Activated effector memory CD4-positive, alpha-beta T cell treated with Interleukin-2 at 50 U/mL for 16 hours (primary cell): ENCODE data around the gene ERVW-1.
"Not testable (repeated sequence)": the region's sequence is repeated elsewhere in the genome, so short reads cannot be mapped to it uniquely, and the experiment has no call there.

Experiments used
- DNase-seq: peaks from one replicate; pipeline ENCODE4 v3.0.0-alpha.2; 2020

Gene ERVW-1

GRCh38 chr7:92466682-92467081, 11.1 kb downstream of the ERVW-1 start:
- DNase-seq = no peak

- DNase-seq = no peak
Observed at GRCh38 chr7:92464515-92464914, 13.2 kb downstream of the ERVW-1 start.

DNA sequence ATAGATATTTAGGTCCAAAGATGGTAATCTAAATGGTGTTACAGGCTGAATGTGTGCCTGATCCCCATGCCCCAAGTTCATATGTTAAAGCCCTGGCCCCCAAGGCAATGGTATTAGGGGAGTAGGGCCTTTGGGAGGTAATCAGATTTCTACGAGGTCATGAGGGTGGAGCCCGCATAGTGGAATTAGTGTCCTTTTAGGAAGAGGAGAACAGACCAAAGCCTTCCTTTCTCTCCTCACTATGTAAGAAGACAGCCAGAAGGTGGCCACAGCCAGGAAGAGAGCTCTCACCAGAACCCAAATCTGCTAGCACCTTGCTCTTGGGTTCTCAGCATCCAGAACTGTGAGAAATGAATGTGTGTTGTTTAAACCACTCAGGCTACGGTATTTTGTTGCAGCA, 15.2 kb downstream of the ERVW-1 start:
- DNase-seq = no peak

DNA sequence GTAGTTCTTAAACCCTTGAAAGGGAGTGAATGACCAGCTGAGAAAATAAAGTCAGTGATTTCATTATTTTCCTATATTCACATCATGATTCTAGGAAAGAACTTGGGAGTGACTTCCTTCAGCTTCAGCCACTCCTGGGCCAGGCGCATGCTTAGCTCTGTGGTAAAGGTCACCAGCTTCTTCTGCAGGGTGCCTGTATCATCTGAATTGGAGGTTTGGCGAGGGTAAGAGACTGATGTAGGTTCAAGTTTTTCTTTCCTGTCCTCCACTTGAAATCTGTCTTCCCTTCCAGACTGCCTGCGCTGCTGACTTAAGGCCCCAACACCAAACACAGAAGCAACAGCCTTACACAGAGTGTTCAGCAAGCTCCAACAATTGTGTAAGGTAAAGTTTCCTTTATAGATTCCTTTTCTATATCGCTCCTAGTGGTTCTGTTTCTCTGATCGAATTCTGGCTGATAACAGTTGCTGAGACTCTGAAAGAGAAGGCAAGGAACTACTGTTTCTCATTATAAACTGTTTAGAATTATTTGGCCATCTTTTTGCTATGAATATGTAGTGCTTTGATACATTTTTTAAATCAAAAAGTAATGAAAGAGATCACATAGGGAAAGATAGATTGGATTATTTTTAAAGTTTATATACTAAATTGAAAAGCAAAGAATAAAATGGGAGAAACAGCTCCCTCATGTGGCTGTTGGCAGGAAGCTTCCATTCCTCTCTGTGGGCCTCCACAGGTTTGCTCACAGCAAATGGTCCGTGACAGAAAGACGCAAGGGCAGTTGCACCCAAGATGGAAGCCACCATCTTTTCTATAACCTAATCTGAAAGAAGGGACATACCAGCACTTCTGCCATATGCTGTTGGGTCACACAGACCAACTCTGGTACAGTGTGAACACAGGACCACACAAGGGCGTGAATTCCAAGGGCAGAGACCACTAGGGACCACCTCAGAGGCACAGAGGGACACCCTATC, 16.4 kb downstream of the ERVW-1 start:
- DNase-seq = peak; percentile 0

GRCh38 chr7:92460510-92460909, 17.2 kb downstream of the ERVW-1 start:
- DNase-seq = no peak

GRCh38 chr7:92460109-92460508, 17.6 kb downstream of the ERVW-1 start:
- no peak for DNase-seq

DNA sequence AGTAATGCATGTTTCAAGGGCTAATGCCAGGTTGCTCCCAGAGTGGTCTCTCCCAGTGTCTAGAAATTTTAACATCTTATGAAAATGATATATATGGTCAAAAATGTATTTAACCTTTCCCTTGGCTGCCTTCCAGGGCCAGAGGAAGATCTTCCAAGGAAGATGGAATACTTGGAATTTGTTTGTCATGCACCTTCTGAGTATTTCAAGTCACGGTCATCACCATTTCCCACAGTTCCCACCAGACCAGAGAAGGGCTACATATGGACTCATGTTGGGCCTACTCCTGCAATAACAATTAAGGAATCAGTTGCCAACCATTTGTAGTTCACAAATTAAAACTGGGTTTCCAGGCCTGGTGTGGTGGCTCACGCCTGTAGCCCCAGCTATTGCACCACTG, 21.5 kb downstream of the ERVW-1 start:
- DNase-seq = no peak

DNA sequence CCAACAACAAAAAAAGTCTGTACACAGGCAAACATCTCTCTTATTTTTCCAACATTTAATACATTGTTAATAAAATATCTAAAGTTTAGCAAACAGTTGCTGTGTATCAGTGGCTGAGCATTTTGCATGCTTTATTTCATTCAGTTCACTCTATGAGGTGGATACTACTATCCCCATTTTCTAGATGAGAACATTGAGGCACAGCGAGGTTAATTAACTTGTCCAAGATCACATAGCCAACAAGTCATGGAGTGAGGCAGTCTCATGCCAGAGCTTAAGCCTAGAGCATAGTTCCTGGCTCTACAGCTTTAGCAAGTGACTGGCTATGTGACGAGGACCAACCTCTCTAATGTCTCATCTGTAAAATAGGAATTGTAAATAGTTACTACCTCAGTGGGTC, 26.1 kb downstream of the ERVW-1 start:
- no peak for DNase-seq

DNA sequence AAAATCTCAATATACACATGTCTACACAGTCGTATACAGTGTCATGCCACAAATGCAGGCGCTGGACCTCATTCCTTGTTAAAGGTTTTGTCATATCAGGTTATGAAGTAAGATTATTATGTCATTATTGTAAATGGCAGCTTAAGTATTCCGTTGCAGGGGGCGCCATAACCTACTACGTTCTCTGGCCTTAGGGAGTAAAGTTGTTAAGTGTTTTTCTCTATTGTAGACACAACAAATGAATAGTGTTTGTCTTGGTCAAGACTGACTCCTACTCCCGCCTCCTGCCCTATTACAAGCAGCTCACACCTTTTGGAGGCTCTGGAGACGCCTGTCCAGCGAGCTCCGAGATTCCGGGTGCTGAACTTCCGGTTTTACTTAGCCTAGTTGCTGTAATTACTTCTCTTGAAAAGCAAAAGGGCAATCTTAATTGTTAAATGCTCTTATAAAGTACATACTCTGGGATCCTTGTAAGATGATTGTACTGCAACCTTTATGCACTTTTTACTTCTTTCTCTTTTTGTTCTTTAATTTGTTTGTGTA, 29.5 kb downstream of the ERVW-1 start:
- DNase-seq = peak; percentile 39

DNA sequence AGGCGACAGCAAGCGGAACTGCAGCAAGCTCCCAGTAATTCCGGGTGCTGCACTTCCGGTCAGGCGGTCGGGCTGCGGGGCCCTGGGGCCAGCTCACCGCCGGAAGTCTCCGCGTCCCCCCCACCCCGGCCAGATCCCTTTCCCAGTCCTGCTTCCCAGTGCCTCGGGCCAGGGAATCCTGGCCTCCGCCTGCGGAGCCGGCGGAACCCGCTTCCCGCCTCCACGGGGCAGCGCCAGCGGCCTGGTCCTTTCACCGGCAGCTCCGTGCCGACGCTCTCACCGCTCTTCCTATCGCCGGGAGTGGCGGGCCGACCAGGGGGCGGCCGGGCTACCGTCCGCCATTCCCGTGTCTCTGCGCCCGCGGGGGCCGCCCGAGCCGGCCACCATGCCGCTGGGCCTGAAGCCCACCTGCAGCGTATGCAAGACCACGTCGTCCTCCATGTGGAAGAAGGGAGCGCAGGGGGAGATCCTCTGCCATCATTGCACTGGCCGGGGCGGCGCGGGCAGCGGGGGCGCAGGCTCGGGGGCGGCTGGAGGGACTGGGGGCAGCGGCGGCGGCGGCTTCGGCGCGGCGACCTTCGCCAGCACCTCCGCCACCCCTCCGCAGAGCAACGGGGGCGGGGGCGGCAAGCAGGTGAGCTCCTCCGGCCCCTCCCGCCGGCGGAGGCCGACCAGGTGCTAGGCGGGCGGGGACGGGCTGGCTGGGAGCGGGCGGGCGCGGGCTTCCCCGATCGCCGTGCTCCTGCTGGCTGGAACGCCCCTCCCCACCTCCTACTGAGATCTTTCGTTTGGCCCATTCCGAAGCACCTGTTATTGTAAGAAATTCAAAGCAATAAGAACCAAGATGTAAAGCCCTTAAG, 30.2 kb downstream of the ERVW-1 start, which contains the start of gene GATAD1:
Gene GATAD1 (plus strand): TSS at position 138 of the 860 bp plus-strand sequence. CDS start 248 bp downstream, at position 386.
- peak; percentile 73 for DNase-seq

DNA sequence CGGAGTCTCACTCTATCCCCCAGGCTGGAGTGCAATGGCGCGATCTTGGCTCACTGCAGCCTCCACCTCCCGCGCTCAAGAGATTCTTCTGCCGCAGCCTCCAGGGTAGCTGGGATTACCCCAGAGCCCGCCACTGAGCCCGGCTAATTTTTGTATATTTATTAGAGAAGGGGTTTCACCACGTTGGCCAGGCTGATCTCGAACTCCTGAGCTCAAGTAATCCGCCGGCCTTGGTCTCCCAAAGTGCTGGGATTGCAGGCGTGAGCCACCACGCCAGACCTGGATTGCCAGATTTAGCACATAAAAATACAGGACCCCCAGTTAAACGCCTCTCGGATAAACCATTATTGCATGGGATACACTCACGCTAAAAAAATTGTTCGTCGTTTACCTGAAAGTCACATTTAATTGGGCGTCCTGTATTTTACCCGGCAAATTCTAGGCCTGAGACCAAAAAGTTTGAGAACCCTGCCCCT, 30.8 kb downstream of the ERVW-1 start:
- DNase-seq = no peak

DNA sequence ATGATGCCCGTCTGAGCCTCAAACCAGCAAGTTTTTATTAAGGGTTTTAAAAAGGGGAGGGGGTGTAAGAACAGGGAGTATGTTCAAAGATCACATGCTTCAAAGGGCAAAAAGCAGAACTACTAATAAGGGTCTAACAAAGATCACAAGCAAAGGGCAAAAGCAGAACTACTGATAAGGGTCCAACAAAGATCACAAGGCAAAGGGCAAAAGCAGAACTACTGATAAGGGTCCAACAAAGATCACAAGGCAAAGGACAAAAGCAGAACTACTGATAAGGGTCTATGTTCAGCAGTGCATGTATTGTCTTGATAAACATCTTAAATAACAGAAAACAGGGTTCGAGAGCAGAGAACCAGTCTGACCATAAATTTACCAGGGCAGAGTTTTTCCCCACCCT, 35.0 kb downstream of the ERVW-1 start:
- DNase-seq = not testable (repeated sequence)

GRCh38 chr7:92437956-92438491, 39.7 kb downstream of the ERVW-1 start:
- no peak for DNase-seq

DNA sequence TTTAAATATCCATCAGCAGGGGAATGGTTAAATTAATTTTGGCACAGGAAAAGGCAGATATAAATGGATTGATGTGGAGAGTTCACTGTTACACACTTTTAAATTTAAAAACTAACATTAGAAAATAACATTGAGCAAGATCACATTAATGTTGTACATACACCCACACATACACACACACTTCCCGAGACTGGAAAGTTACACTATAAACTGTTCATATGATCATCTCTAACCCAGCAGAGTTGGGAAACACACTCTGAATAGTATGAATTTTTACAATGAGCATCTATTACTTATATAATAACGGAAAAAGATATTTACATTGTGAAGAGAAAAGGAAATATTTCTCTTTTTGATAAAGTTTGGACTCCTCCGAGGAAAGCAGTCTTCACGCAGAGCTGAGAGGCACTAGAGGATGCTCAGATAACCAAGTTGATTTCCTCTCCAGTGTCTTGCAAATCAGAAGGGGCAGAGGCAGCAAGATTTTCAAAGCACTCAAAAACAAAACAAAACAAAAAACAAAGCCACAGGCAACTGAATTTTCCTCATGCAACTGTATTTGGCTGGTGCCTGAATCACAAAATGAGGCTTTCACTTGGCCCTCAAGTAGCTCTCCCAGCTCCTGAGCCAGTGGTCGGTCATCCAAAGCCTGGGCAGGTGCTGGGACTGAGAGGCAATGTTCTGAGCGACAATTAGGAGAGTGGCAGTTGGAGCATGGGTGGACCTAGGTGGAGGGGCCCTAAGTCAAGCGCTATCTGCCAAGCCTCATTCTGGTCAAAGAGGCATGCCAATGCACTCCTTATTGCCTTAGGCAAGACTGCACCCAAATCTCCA, 40.9 kb downstream of the ERVW-1 start:
- no peak for DNase-seq

DNA sequence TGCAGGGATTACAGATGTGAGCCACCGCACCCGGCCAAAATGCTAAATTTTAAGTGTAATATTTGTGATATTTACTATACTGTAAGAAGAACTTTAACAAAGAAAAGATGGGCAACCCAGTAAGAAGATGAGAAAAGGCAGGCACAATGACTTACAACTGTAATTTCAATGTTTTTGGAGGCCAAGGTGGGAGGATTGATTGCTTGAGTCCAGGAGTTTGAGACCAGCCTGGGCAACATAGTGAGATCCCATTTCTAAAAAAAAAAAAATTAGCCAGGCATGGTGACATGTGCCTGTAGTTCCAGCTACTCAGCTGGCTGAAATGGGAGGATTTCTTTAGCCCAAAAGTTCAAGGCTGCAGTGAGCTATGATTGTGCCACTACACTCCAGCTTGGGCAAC, 42.2 kb downstream of the ERVW-1 start:
- DNase-seq = no peak

DNA sequence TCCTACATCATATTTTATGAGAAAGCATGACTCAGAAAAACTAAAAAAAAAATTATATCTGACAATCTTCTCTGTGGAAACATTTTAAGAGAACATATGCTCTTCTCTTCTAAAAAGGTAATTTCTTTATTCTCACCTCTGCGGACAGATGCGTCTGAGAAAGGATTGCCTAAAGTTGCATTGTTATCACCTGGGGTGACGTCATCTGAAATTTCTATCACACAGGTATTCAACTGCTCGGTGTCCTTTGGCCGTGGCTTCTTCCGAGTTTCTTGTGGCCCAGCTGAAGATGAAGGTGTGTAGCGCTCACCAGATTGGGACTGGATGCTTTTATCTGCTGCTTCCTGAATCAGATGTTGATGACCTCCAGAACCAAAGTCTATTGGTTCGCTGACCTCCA, 44.7 kb downstream of the ERVW-1 start:
- DNase-seq = no peak

DNA sequence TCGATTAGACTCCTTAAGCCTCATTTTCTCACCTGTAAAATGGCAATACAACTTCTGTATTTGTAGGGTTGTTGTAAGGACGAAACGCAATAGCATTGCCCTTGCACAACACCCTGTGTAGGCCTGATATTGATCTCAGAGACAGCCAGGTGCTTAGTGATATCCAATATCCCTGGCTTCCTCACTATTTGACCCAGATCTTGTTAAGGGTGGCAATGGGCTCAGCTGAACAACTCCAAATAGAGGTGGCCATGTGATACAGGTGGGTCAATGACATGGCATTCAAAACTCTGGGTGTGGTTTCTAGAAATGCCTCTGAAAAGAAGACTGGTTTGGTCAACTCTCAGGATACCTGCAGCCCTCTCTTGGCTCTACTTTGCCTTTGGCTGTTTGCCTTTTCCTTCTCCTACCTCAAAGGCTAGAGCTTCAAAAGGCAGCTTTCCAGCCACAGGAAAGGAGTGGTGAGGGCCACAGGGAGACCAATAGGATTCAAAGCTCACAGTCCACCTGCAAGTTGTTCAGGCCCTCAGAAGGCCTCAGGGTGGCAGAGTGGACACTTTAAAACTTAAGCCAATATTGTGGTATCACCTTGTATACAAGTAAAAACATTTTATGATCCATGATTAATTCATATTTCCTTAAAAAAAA, 45.3 kb downstream of the ERVW-1 start:
- no peak for DNase-seq

GRCh38 chr7:92427193-92427592, 50.6 kb downstream of the ERVW-1 start:
- DNase-seq = no peak

DNA sequence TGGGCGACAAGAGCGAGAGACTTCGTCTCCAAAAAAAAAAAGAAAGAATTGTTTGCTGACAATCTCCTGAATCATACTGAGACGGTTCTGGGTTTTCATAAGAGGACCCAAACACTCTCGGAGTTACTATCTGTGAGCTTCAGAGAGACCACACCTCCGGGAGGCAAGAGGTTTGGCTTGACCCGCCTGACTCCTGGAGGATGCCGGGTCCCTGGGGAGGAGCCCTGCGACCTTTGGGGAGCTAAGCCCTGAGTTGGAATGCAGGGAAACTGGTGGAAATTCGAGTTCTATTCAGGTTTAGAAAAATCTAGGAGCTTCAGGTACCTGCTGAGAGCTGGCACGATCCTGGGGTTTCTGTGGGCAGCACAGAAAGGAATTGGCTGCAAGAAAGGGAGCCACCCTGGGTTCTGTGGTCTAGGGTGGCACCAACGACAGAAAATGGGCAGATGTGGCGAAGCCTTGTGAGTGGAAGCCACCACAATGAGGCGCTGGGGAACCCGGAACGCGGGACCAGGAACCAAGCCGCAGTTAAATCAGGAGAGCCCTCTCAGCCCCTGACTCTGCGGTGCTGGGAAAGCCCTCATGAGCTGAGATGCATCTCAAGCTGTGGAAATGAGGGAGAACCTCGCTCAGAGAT, 52.3 kb downstream of the ERVW-1 start:
- no peak for DNase-seq

DNA sequence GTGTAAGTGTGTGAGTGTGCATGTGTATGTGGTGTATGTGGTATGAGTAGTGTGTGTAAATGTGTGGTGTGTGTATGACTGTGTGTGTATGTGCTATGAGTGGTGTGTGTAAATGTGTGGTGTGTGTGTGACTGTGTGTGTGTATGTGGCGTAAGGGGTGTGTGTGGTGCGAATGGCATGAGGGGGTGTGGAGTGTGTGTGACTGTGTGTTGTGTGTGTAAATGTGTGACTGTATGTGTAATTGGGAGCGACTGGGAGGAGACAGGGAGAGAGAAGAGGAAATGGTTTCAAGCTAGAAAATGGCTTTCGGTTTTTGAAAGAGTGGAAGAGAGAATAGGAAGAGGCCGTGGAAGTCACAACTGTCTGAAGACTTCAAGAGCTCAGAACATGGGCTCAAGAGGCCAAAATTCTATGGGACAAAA, 54.0 kb downstream of the ERVW-1 start:
- DNase-seq = no peak

DNA sequence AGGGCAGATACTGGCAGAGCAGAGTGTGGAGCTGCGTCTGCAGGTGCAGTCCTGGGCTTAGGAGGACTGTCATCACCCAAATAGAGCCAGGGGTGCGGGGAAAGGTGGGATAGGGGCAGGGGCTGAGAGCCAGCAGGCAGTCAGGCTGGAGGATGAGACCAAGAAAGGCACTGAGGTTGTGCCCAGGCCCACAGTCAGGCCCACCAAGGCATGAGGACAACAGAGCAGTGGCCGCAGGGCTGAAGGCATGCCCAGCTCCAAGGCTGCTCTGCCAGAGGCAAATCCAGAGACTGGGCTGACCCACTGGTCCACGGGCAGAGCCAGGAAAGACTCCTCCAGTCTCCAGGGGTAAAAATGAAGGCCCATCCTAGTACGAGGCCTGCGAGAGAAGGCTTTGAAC, 54.8 kb downstream of the ERVW-1 start:
- no peak for DNase-seq
